Myocyte (in vitro differentiated cells): Measurements from ENCODE around the gene RANGRF. TPM values are rescaled to one million over a fixed set of nuclear protein-coding genes. Genes with fewer than 3 reads are reported as not detected.

Experiments used
- total RNA-seq: library from RNA; depleted of rRNA; stranded (reverse); fragments of >200 nt; gene quantifications from 2 replicates; pipeline ENCODE4 v1.2.3, GENCODE V29; 2014

Gene RANGRF
- total RNA-seq, 1 donor from 2014 or later: 10.6 TPM

Other genes starting within 250 kb of the RANGRF start
- not detected in 2 replicates for gene ALOX15B, start 249.6 kb upstream of the RANGRF start, total RNA-seq
- gene ALOX12B, start 201.0 kb upstream of the RANGRF start, total RNA-seq: 0.16 and 0.40 TPM in 2 replicates
- gene ALOXE3, start 170.2 kb upstream of the RANGRF start, total RNA-seq: not detected in 2 replicates
- 0.16 and 0.53 TPM in 2 replicates for gene HES7, start 164.6 kb upstream of the RANGRF start, total RNA-seq
- 6.4 and 16.6 TPM in 2 replicates for gene PER1, start 136.3 kb upstream of the RANGRF start, total RNA-seq
- gene VAMP2, start 125.7 kb upstream of the RANGRF start, total RNA-seq: 10.5 and 12.3 TPM in 2 replicates
- 11.5 and 15.9 TPM in 2 replicates for gene TMEM107, start 112.3 kb upstream of the RANGRF start, total RNA-seq
- gene BORCS6, start 98.5 kb upstream of the RANGRF start, total RNA-seq: 13.1 and 14.0 TPM in 2 replicates
- gene AURKB, start 78.1 kb upstream of the RANGRF start, total RNA-seq: 1.3 and 2.0 TPM in 2 replicates
- gene CTC1, start 40.6 kb upstream of the RANGRF start, total RNA-seq: 2.9 and 3.8 TPM in 2 replicates
- gene PFAS, start 39.4 kb upstream of the RANGRF start, total RNA-seq: 16.1 and 20.6 TPM in 2 replicates
- 1.1 and 2.0 TPM in 2 replicates for gene SLC25A35, start 6.7 kb downstream of the RANGRF start, total RNA-seq
- not detected in 2 replicates for gene ARHGEF15, start 21.6 kb downstream of the RANGRF start, total RNA-seq
- not detected in 2 replicates for gene ODF4, start 51.2 kb downstream of the RANGRF start, total RNA-seq
- 2,711 and 2,984 TPM in 2 replicates for gene RPL26, start 94.5 kb downstream of the RANGRF start, total RNA-seq
- gene RNF222, start 109.2 kb downstream of the RANGRF start, total RNA-seq: not detected in 2 replicates
- gene NDEL1, start 147.2 kb downstream of the RANGRF start, total RNA-seq: 71.1 and 74.7 TPM in 2 replicates